ENCODE data around the gene CAPN15. TPM values are rescaled to one million over a fixed set of nuclear protein-coding genes. Genes with fewer than 3 reads are reported as not detected.

CAPN15 gene
- total and polyA plus RNA-seq, 4 donors = 15.3 to 33.9 (median 26.0) TPM

DNA sequence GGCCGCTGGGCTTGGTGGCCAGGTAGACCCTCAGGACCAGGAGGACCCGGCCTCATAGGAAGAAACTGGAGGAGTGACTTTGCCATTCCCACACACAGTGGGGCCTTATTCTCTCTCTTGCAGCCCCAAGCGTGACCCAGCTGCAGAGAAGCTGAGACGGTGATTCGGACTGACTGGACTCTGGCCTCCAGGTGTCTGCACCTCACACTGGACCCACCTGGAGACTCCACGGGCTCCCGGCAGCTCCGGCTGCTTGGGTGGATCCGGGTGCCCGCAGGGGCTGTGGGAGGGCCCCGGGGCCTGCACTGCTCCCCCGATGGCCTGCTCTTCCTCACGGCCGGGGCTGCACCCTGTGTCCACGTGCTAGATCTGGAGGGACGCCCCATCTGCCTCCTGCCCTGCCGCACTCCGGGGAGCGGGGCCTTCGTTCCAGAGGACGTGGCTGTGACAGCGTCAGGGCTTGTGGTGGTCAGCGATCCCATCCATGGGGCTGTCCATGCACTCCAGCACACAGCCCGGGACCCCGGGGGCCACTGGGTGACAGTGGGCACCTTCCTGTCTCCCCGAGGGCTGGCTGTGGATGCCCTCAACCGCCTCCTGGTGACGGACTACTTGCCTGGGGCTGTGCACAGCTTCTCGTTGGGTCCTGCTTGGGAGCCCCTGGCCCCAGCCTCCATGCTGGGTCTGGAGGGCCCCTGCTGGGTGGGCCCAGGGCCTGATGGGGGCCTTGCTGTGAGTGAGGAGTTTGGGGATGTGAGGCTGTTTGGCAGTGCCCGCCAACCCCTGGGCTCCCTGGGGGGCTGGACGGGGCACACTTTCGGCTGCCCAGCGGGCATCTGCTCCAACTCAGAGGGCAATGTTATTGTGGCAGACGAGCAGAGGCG, 40.1 kb downstream of the CAPN15 start:
- Histone ChIP-seq H3K4me1 (ENCODE audit: control insufficient read depth in 1 of 2, insufficient read depth in 2 of 2, low read length in 2 of 2) (no peaks in the 10 kb centered on the region), H3K27me3 (ENCODE audit: control insufficient read depth in 1 of 2, insufficient read depth in 2 of 2, low read length in 1 of 2) (no peaks in the 10 kb centered on the region), H3K27ac (ENCODE audit: low read depth in 1 of 2, low read length in 2 of 2) (no peak overlapping the region), H3K4me3 (ENCODE audit: low read length in 2 of 2) (no peak overlapping the region), H3K36me3 (ENCODE audit: control insufficient read depth in 1 of 2, insufficient read depth in 2 of 2, low read length in 1 of 2) (no peaks in the 10 kb centered on the region), H3K9me3 (ENCODE audit: control insufficient read depth, low read length) (no peaks in the 10 kb centered on the region)
- intact Hi-C loops (cut with DNase I) = no loop called here
- WGBS, 2 donors = 90 to 92% methylated on average over 35 of the region's 35 CpGs
- ATAC-seq (ENCODE audit: low FRiP score) (no peak), DNase-seq (no peak)

- H3K4me1 ChIP-seq (ENCODE audit: control insufficient read depth in 1 of 2, insufficient read depth in 2 of 2, low read length in 2 of 2) = no peaks in the 10 kb centered on the region
- ATAC-seq (ENCODE audit: low FRiP score) (no peak), DNase-seq (no peak)
- H3K27me3 ChIP-seq (ENCODE audit: control insufficient read depth in 1 of 2, insufficient read depth in 2 of 2, low read length in 1 of 2) = no peaks in the 10 kb centered on the region
- H3K4me3 ChIP-seq (ENCODE audit: low read length in 2 of 2) = no peak overlapping the region
- intact Hi-C loops (cut with DNase I) = no loop called here
- no peaks in the 10 kb centered on the region for H3K9me3 ChIP-seq (ENCODE audit: control insufficient read depth, low read length)
- 76% methylated on average over 10 to 11 of the region's 11 CpGs for WGBS, 2 donors
- H3K27ac ChIP-seq (ENCODE audit: low read depth in 1 of 2, low read length in 2 of 2) = peak overlapping the region in 1 of 2 donors; percentile 46
- no peaks in the 10 kb centered on the region for H3K36me3 ChIP-seq (ENCODE audit: control insufficient read depth in 1 of 2, insufficient read depth in 2 of 2, low read length in 1 of 2)
Measured at GRCh38 chr16:568401-569258, 41.1 kb downstream of the CAPN15 start.

- Histone ChIP-seq H3K4me1 (ENCODE audit: control insufficient read depth in 1 of 2, insufficient read depth in 2 of 2, low read length in 2 of 2) (no peaks in the 10 kb centered on the region), H3K36me3 (ENCODE audit: control insufficient read depth in 1 of 2, insufficient read depth in 2 of 2, low read length in 1 of 2) (no peaks in the 10 kb centered on the region), H3K4me3 (ENCODE audit: low read length in 2 of 2) (peak within 1 kb of the TSS; percentile 74 to 87), H3K27me3 (ENCODE audit: control insufficient read depth in 1 of 2, insufficient read depth in 2 of 2, low read length in 1 of 2) (no peaks in the 10 kb centered on the region), H3K9me3 (ENCODE audit: control insufficient read depth, low read length) (no peaks in the 10 kb centered on the region), H3K27ac (ENCODE audit: low read depth in 1 of 2, low read length in 2 of 2) (peak within 1 kb of the TSS in 1 of 2 donors; percentile 46)
- 1 to 2% methylated on average over 45 to 87 of the region's 87 CpGs for WGBS, 2 donors
- peak; percentile 84 to 91 for DNase-seq
- ATAC-seq (ENCODE audit: low FRiP score) = peak; percentile 77
- intact Hi-C loops (cut with DNase I) = no loop called here
Measured at GRCh38 chr16:569445-570254, 42.1 kb downstream of the CAPN15 start, which contains the start of gene PIGQ. PIGQ (plus strand) TSS chr16:569968; CDS start chr16:574075, 4,107 bp downstream.

DNA sequence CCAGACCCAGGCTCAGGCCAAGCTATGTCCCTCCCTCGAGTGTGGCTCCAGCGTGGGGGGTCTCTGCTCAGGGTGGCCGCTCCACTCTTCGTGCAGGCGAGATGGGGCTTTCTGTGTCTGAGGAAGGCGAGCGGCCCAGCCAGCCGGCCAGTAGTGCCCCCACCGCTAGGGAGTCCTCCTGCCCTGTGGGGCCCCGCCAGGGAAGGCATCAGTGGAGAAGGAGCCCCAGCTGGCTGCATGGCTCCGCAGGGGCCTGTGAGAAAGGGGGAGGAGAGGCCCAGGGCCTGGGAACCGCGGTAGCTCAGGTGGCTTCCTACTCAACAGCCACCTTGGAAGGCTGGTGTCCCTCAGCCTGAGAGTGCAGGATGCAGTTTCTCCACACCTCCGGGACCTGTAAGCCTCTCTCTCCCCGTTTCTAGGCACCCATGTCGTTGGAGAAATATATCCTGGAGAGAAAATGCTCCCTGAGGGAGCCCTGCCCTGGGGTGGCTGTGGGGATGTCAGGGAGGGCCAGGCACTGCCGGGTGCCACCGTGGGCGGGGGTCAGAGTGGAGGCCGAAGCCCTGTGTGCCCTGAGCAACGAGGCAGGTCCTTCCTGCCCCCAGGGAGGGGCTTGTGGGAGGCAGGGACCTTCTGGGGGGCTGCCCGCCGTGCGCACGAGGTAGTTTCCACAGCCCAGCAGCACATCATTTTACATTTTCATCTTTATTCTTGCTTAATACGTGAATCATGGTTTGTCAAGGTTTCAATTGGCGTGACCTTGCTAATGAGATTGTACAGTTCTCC, 45.5 kb downstream of the CAPN15 start:
- no peaks in the 10 kb centered on the region for H3K27me3 ChIP-seq (ENCODE audit: control insufficient read depth in 1 of 2, insufficient read depth in 2 of 2, low read length in 1 of 2)
- intact Hi-C loops (cut with DNase I) = no loop called here
- ATAC-seq (ENCODE audit: low FRiP score) = no peak
- H3K27ac ChIP-seq (ENCODE audit: low read depth in 1 of 2, low read length in 2 of 2) = no peak overlapping the region
- no peak for DNase-seq
- H3K4me1 ChIP-seq (ENCODE audit: control insufficient read depth in 1 of 2, insufficient read depth in 2 of 2, low read length in 2 of 2) = no peaks in the 10 kb centered on the region
- WGBS, 2 donors = 82 to 90% methylated on average over 27 of the region's 27 CpGs
- H3K4me3 ChIP-seq (ENCODE audit: low read length in 2 of 2) = no peak overlapping the region
- no peaks in the 10 kb centered on the region for H3K36me3 ChIP-seq (ENCODE audit: control insufficient read depth in 1 of 2, insufficient read depth in 2 of 2, low read length in 1 of 2)
- H3K9me3 ChIP-seq (ENCODE audit: control insufficient read depth, low read length) = no peaks in the 10 kb centered on the region

DNA sequence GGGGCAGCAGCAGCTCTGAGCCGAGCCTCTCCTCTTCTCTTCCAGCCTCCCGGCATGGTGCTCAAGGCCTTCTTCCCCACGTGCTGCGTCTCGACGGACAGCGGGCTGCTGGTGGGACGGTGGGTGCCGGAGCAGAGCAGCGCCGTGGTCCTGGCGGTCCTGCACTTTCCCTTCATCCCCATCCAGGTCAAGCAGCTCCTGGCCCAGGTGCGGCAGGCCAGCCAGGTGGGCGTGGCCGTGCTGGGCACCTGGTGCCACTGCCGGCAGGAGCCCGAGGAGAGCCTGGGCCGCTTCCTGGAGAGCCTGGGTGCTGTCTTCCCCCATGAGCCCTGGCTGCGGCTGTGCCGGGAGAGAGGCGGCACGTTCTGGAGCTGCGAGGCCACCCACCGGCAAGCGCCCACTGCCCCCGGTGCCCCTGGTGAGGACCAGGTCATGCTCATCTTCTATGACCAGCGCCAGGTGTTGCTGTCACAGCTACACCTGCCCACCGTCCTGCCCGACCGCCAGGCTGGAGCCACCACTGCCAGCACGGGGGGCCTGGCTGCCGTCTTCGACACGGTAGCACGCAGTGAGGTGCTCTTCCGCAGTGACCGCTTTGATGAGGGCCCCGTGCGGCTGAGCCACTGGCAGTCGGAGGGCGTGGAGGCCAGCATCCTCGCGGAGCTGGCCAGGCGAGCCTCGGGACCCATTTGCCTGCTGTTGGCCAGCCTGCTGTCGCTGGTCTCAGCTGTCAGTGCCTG, 46.7 kb downstream of the CAPN15 start:
- H3K36me3 ChIP-seq (ENCODE audit: control insufficient read depth in 1 of 2, insufficient read depth in 2 of 2, low read length in 1 of 2) = no peaks in the 10 kb centered on the region
- H3K4me1 ChIP-seq (ENCODE audit: control insufficient read depth in 1 of 2, insufficient read depth in 2 of 2, low read length in 2 of 2) = no peaks in the 10 kb centered on the region
- WGBS, 2 donors = 94 to 95% methylated on average over 46 of the region's 46 CpGs
- DNase-seq = no peak
- ATAC-seq (ENCODE audit: low FRiP score) = no peak
- H3K9me3 ChIP-seq (ENCODE audit: control insufficient read depth, low read length) = no peaks in the 10 kb centered on the region
- no peak overlapping the region for H3K27ac ChIP-seq (ENCODE audit: low read depth in 1 of 2, low read length in 2 of 2)
- intact Hi-C loops (cut with DNase I) = no loop called here
- no peaks in the 10 kb centered on the region for H3K27me3 ChIP-seq (ENCODE audit: control insufficient read depth in 1 of 2, insufficient read depth in 2 of 2, low read length in 1 of 2)
- H3K4me3 ChIP-seq (ENCODE audit: low read length in 2 of 2) = no peak overlapping the region

DNA sequence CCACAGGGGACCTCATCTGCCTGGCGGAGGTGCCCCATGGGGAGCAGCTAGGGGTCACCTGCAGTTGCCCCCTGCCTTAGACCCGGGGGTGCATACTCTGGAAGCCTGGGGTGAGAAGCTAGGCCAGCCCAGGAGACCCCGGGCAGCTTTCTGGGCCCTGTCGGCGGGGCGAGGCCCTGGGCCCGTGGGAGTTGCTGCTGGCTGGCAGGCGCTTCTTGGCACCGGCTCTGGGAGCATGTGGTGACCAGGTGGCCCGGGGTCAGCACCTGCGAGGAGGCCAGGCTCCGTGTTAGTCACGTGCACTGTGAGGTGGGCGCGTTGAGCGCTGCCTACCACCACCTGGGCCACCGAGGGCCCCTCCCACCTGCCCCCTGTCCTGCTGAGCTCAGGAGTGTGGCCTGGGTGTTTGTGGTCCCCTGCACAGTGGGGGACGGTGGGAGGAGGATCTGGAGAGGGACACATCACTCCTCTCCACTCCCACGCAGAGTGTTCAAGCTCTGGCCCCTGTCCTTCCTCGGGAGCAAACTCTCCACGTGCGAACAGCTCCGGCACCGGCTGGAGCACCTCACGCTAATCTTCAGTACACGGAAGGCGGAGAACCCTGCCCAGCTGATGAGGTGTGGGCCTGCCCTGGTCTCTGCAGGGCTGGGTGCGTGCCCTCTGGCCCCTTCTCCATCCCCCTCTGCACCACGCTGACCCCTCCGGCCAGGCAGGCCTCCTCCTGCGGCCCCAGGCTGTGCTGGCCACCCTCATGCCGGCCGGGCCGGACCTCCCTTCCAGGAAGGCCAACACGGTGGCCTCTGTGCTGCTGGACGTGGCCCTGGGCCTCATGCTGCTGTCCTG, 48.1 kb downstream of the CAPN15 start:
- Histone ChIP-seq H3K4me3 (ENCODE audit: low read length in 2 of 2) (no peak overlapping the region), H3K9me3 (ENCODE audit: control insufficient read depth, low read length) (no peaks in the 10 kb centered on the region), H3K27me3 (ENCODE audit: control insufficient read depth in 1 of 2, insufficient read depth in 2 of 2, low read length in 1 of 2) (no peaks in the 10 kb centered on the region), H3K4me1 (ENCODE audit: control insufficient read depth in 1 of 2, insufficient read depth in 2 of 2, low read length in 2 of 2) (no peaks in the 10 kb centered on the region), H3K27ac (ENCODE audit: low read depth in 1 of 2, low read length in 2 of 2) (no peak overlapping the region), H3K36me3 (ENCODE audit: control insufficient read depth in 1 of 2, insufficient read depth in 2 of 2, low read length in 1 of 2) (no peaks in the 10 kb centered on the region)
- no peak for ATAC-seq (ENCODE audit: low FRiP score)
- no peak for DNase-seq
- 88 to 91% methylated on average over 36 of the region's 36 CpGs for WGBS, 2 donors
- intact Hi-C loops (cut with DNase I) = no loop called here

- 87 to 90% methylated on average over 20 to 21 of the region's 21 CpGs for WGBS, 2 donors
- H3K27ac ChIP-seq (ENCODE audit: low read depth in 1 of 2, low read length in 2 of 2) = no peak overlapping the region
- intact Hi-C loops (cut with DNase I) = no loop called here
Measured at GRCh38 chr16:576197-576822, 48.8 kb downstream of the CAPN15 start.

More at GRCh38 chr16:576197-576822, 48.8 kb downstream of the CAPN15 start:
- Histone ChIP-seq H3K9me3 (ENCODE audit: control insufficient read depth, low read length) (no peaks in the 10 kb centered on the region), H3K27me3 (ENCODE audit: control insufficient read depth in 1 of 2, insufficient read depth in 2 of 2, low read length in 1 of 2) (no peaks in the 10 kb centered on the region), H3K4me1 (ENCODE audit: control insufficient read depth in 1 of 2, insufficient read depth in 2 of 2, low read length in 2 of 2) (no peaks in the 10 kb centered on the region), H3K4me3 (ENCODE audit: low read length in 2 of 2) (no peak overlapping the region), H3K36me3 (ENCODE audit: control insufficient read depth in 1 of 2, insufficient read depth in 2 of 2, low read length in 1 of 2) (no peaks in the 10 kb centered on the region)
- no peak for DNase-seq
- no peak for ATAC-seq (ENCODE audit: low FRiP score)

All from aorta (tissue), 5 donors.